Right ventricle myocardium superior (tissue), 1 donor: ENCODE measurements around the gene DIP2B. TPM values are rescaled to one million over a fixed set of nuclear protein-coding genes. Genes with fewer than 3 reads are reported as not detected.

Experiments used
- total RNA-seq: library from RNA; stranded (reverse); fragmentation: NEBNext Ultra II Directional; extraction: Animal tissue kit (Norgen Biotek cat#: 25700); gene quantifications from one replicate; pipeline ENCODE4 v1.2.1, GENCODE V29; 2021
- donor health status: DM: no; HTN: yes; CAD: no; lungs with severe emphysema.

Gene DIP2B
- total RNA-seq, 1 donor from 2014 or later: 10.1 TPM

Other genes starting within 250 kb of the DIP2B start
- gene LIMA1, start 221.5 kb upstream of the DIP2B start, total RNA-seq: 11.8 TPM
- not detected for gene FAM186A, start 108.4 kb upstream of the DIP2B start, total RNA-seq
- 58.5 TPM for gene LARP4, start 104.1 kb upstream of the DIP2B start, total RNA-seq